ENCODE data around the gene C12orf60.

The C12orf60 gene

DNA sequence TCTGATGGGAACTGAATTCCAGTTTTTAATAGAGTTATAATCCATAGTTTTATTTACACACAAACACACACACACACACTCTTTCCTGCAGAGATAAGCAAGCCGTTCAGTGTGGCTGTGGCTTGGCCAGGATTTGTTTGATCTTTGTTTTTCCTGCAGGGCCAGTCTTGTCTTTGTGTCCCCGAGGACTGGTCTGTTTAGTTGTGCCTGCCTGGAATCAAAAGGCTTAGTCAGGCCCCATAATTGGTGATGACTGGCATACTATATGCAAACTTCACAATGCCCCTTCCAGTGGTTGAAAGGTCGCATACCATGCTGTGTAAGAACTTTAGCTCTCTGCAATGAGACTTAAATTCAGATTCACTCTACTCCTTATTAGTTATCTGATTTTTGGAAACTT lies 26.2 kb upstream of the C12orf60 start:
- DNase-seq, result no peak

GRCh38 chr12:14779834-14780233 lies 23.6 kb upstream of the C12orf60 start:
- no peak for DNase-seq

- no peak for DNase-seq
These were observed 22.6 kb upstream of the C12orf60 start for GRCh38 chr12:14780859-14781258.

DNA sequence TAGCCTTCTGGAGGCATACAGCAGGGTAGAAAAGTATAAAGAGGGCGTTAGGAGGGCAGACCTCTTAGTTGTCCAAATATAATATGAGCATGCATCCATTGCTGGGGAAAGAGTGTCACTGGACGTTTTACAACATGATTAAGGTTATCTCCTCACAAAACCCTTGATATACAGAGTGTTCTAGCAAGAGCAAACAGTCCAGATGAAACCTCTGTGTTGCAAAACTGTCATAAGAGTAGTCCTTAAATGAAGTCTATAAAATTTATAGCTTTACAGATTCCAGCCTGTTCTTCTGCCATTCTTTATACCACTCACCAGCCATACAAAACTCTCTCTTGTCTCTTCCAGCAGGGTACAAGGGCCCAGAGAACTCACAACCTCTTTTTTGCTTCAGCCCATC lies 21.9 kb upstream of the C12orf60 start:
- DNase-seq, result no peak

GRCh38 chr12:14782756-14783155 lies 20.7 kb upstream of the C12orf60 start:
- DNase-seq, result no peak

GRCh38 chr12:14784471-14784870 lies 19.0 kb upstream of the C12orf60 start:
- no peak for DNase-seq

GRCh38 chr12:14785568-14785967 lies 17.9 kb upstream of the C12orf60 start:
- DNase-seq, result no peak

- DNase-seq, result no peak
These were observed 8.4 kb upstream of the C12orf60 start for GRCh38 chr12:14795028-14795448.

GRCh38 chr12:14802247-14802646 lies 1.2 kb upstream of the C12orf60 start:
- DNase-seq, result no peak

GRCh38 chr12:14802721-14803010 lies 804 bp upstream of the C12orf60 start:
- no peak for DNase-seq

- no peak for DNase-seq
These were observed 325 bp downstream of the C12orf60 start for GRCh38 chr12:14803830-14804160.

- DNase-seq, result no peak
These were observed 6.9 kb downstream of the C12orf60 start for GRCh38 chr12:14810167-14810952.

DNA sequence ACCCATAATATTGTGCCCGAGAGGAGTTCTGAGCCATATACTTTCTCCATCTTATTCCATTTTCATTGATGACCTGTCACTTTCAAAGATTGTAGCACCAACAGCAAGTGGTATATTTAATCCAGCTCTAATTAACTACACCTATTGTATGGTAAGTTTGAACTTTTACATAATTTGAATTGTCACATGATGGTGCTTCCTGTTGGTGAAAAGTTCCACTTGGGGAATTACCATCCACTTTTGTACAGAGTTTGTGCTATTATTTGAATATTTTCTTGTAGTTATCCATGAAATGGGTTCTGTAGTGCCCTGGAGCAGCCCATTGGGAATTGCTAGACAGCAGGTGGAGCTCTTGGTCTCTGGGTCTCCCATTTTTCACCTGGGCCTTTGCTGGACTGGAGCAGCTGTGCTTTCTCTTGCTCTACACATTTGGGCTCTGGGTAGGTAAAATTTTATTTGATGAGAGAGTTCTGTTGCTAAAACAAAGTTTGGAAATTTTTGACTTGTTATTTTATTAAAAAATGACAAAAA lies 7.5 kb downstream of the C12orf60 start:
- DNase-seq, result no peak

GRCh38 chr12:14811486-14811885 lies 8.0 kb downstream of the C12orf60 start:
- DNase-seq, result no peak

DNA sequence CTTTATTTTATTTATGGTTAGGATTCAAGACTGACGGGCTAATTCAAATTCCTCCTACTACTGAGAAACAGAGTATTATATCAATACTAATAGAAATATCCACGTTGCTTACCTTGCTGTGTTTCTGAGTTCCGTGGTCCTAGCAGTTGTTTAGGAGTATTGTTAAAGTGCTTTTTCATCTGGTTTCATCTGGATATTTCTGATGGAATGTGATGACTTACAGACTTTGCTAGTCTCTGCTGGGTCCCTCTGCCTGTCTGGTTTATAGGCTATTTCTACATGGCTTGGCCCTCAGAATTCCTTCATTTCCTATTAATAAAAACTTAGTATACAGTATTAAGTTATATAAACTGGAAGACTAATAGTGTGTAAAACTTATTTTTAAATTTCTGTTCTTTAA lies 10.5 kb downstream of the C12orf60 start, which contains the start of gene SMCO3:
TSS of gene SMCO3 (minus strand) at position 169 of the 400 bp plus-strand sequence. CDS start 7,502 bp downstream, outside the sequence.
- DNase-seq, result no peak

GRCh38 chr12:14824012-14824634 lies 20.7 kb downstream of the C12orf60 start:
- DNase-seq, result no peak

DNA sequence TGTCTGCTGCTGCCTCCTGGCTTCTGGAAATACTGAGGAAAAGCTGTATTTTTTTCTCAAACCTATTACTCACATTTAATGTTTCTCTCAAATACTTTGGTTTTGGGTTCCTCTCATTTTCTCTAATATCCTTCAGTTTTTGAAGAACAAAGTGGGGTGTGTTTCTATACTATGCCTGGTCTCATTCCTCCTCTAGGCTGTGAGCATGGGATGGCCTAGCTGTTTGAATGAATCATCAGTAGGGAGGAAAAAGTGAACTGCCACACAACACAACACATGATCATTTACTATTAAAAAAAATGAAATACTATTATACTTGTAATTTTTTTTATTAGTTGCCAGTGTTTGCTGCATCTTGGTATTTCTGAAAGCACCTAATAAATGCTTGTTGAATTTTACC lies 21.8 kb downstream of the C12orf60 start:
- no peak for DNase-seq

DNA sequence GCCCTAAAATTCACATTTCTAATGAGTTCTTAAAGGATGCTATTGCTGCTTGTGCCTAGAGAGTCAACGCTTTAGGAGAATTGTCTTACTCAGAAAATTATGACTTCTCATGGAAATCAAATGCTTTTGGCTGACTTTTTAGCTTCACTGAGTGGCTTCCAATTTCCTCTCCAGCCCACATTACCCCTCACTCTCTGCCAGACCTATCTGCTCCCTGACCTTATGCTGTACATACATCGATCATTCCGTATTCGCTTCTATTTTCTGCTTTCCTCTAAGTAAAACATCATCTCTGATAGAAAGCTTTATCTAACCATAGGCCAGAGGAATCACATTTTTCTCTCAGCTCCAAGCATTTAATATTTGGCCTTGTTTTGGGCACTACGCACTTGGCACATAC lies 23.0 kb downstream of the C12orf60 start:
- no peak for DNase-seq

DNA sequence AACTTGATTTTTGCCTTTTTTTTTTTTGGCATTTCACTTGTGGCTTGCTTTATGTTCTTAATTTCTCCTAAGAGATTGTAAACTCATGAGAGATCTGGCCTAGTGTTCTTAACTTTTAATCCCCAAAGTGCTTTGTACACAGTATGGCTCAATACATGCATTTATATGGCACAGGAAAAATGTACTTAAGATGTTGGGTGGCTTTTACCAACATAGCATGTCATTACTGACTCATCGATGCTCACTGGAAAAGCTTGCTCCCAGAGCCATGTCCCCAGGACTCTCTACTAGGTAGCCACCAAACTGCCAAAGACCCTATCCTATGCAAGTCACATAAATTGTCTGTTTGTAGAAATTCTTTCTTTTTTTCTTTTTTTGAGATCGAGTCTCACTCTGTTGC lies 23.6 kb downstream of the C12orf60 start:
- no peak for DNase-seq

GRCh38 chr12:14828892-14829291 lies 25.4 kb downstream of the C12orf60 start:
- DNase-seq, result no peak

DNA sequence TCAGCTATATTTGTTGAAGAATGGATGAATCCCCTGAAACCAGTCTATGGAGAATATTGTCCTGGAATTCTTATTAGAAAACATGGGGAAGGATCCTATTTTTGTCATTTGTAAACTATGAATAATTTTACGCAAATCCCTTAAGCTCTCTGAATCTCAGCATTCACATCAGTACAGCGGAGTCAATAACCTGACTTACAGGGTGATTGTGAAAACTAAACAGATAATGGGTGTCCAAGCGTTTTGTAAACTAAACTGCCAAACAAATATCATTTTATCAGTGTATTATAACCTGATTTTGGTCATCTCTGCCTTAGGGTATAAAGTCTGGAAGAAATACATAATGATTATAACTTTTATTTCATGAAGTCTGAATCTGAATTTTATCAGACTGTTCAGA lies 29.9 kb downstream of the C12orf60 start:
- DNase-seq, result no peak

GRCh38 chr12:14833952-14834351 lies 30.5 kb downstream of the C12orf60 start:
- DNase-seq, result no peak

GRCh38 chr12:14834509-14834908 lies 31.0 kb downstream of the C12orf60 start:
- DNase-seq, result no peak

DNA sequence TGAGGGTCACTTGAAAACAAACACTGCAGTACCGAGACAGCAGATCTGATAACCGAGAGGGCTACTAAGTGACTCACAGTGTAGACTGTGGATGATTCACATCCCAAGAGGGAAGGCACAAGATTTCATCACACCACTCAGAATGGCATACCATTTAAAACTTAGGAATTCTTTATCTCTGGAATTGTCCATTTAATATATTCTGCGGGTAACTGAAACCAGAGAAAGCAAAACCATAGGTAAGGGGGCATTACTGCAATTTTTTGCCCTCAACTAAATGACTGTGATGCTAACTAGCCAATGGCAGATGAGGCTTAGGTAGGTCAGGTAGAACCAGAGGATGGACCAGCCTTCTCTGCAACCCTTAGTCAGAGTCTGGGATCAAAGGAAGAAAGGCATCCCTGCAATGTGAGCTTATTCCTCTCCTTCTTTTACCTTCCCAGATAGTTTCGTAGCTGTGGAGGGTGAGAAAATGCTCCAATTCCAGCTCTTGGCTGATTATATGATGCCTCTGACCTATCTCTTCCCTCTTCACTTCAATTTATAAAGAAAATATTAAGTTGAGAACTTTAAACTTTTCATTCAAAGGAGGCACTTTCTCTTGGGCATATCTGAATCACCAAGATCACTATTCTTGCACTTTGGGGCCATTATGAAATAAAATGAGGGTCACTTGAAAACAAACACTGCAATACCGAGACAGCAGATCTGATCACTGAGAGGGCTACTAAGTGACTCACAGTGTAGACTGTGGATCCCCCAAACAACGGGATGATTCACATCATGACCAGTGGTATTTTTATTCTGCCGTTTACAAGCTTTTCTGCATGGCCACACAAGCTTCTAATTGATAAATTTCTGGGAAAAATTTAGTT lies 33.1 kb downstream of the C12orf60 start:
- DNase-seq, result no peak

Measured in KG1 (cell line).